HUES6 (cell line): ENCODE results near the gene PPP1R3E.
A peak's percentile ranks its signal among the peaks of the same experiment; 100 is the strongest.

Source experiments
- H3K27ac ChIP-seq: 2 replicates; pipeline ENCODE4 v1.7.0; 2013; ENCODE audit warnings: low read depth, mild to moderate bottlenecking, low read length, inconsistent platforms
- H3K27me3 ChIP-seq: 2 replicates; pipeline ENCODE4 v1.6.1; 2013; ENCODE audit warnings: low read length; ENCODE audit not compliant: control insufficient read depth, insufficient read depth
- H3K36me3 ChIP-seq: 2 replicates; pipeline ENCODE4 v1.6.1; 2013; ENCODE audit warnings: low read length; ENCODE audit not compliant: control insufficient read depth, insufficient read depth
- H3K4me1 ChIP-seq: 2 replicates; pipeline ENCODE4 v1.6.1; 2013; ENCODE audit warnings: low read length; ENCODE audit not compliant: control insufficient read depth, insufficient read depth
- H3K4me3 ChIP-seq: 2 replicates; pipeline ENCODE4 v1.5.1; 2013; ENCODE audit warnings: low read depth, low read length
- H3K9ac ChIP-seq: one replicate; pipeline ENCODE4 v1.6.1; 2013; ENCODE audit warnings: mild to moderate bottlenecking, low read length
- H3K9me3 ChIP-seq: 2 replicates; pipeline ENCODE4 v1.6.1; 2013; ENCODE audit warnings: low read depth, low read length; ENCODE audit not compliant: control insufficient read depth, insufficient read depth

PPP1R3E gene

GRCh38 chr14:23258256-23258655, 44.4 kb downstream of the PPP1R3E start:
- Histone ChIP-seq H3K27ac (no peak overlapping the region), H3K9ac (no peak overlapping the region), H3K36me3 (no peaks in the 10 kb centered on the region), H3K27me3 (peaks cover 1% of the 10 kb centered on the region; the same call in 1 of the 2 replicates), H3K4me1 (peaks cover 7% of the 10 kb centered on the region), H3K4me3 (no peak overlapping the region), H3K9me3 (0 out of 2 replicates have a peak, but pooled peaks cover 3% of the 10 kb centered on the region)

- H3K27ac ChIP-seq = peak overlapping the region; percentile 93
- H3K9me3 ChIP-seq = no peaks in the 10 kb centered on the region
- no peaks in the 10 kb centered on the region for H3K27me3 ChIP-seq
- H3K4me3 ChIP-seq = peak overlapping the region; percentile 32
- H3K4me1 ChIP-seq = peaks cover 36% of the 10 kb centered on the region
- H3K36me3 ChIP-seq = no peaks in the 10 kb centered on the region
- peak overlapping the region; percentile 67 for H3K9ac ChIP-seq
These were observed 50.0 kb downstream of the PPP1R3E start for GRCh38 chr14:23252420-23253333.

GRCh38 chr14:23252006-23252405, 50.7 kb downstream of the PPP1R3E start:
- Histone ChIP-seq H3K27ac (peak overlapping the region; percentile 93), H3K27me3 (no peaks in the 10 kb centered on the region), H3K9me3 (no peaks in the 10 kb centered on the region), H3K4me3 (peak overlapping the region; percentile 32), H3K36me3 (no peaks in the 10 kb centered on the region), H3K9ac (peak overlapping the region; percentile 67), H3K4me1 (peaks cover 36% of the 10 kb centered on the region)

- no peaks in the 10 kb centered on the region for H3K36me3 ChIP-seq
- no peaks in the 10 kb centered on the region for H3K27me3 ChIP-seq
- H3K27ac ChIP-seq = 0 out of 2 replicates have a peak overlapping the region, but pooled peaks have one; percentile 25
- no peaks in the 10 kb centered on the region for H3K9me3 ChIP-seq
- no peak overlapping the region for H3K4me3 ChIP-seq
- H3K9ac ChIP-seq = no peak overlapping the region
- H3K4me1 ChIP-seq = peaks cover 36% of the 10 kb centered on the region
These were observed 52.8 kb downstream of the PPP1R3E start for GRCh38 chr14:23249824-23250223.

- Histone ChIP-seq H3K4me3 (no peak overlapping the region), H3K27ac (no peak overlapping the region), H3K9ac (no peak overlapping the region), H3K4me1 (peaks cover 35% of the 10 kb centered on the region), H3K9me3 (no peaks in the 10 kb centered on the region), H3K27me3 (no peaks in the 10 kb centered on the region), H3K36me3 (no peaks in the 10 kb centered on the region)
These were observed 54.1 kb downstream of the PPP1R3E start for GRCh38 chr14:23248601-23249000.
